RWPE1 (cell line): ENCODE data around the gene HAUS3.

Experiments used
- CTCF ChIA-PET: fragments of 350-600 bp; sonication (Branson Sonifier 250); formaldehyde crosslinking; extraction: SDS; loops from one replicate; lab custom pipeline; 2021; lab: Yijun Ruan, JAX
- POLR2A ChIA-PET: fragments of 400-600 bp; formaldehyde crosslinking; extraction: SDS; loops from one replicate; lab custom pipeline; 2020; ENCODE audit warnings: antibody characterized with exemption; ENCODE audit not compliant: low non-redundant PET; lab: Yijun Ruan, JAX
- DNase-seq: peaks from one replicate; pipeline ENCODE4 v3.0.0; 2012; ENCODE audit warnings: low spot score
- H3K27ac ChIP-seq: fragments of 450-650 bp; 2 replicates; pipeline ENCODE4 v1.5.1; 2017
- CTCF ChIP-seq: fragments of 450-650 bp; conservative IDR thresholded peaks from 2 replicates; pipeline ENCODE4 v1.5.1; 2017; ENCODE audit warnings: low read depth, mild to moderate bottlenecking

HAUS3 gene

GRCh38 chr4:2268357-2269205 is 26.7 kb upstream of the HAUS3 start:
- no peak for TF ChIP-seq CTCF
- H3K27ac ChIP-seq, result no peak overlapping the region; the same call in 1 of the 2 replicates
- ChIA-PET CTCF (no interaction called here), POLR2A (no interaction called here)
- DNase-seq, result no peak

- TF ChIP-seq CTCF, result no peak
- peak overlapping the region; percentile 91 for H3K27ac ChIP-seq
- ChIA-PET POLR2A (no interaction called here), CTCF (interaction anchor here (0.7 kb wide), 1 partner anchor 1340 kb away, joined by 4 read pairs; no protein-coding TSS in a partner anchor)
- no peak for DNase-seq
Measured at GRCh38 chr4:2267841-2268240, 25.9 kb upstream of the HAUS3 start.

- ChIA-PET CTCF (interaction anchor here (0.7 kb wide), 1 partner anchor 1340 kb away, joined by 4 read pairs; no protein-coding TSS in a partner anchor), POLR2A (no interaction called here)
- no peak for DNase-seq
- TF ChIP-seq CTCF, result no peak
- H3K27ac ChIP-seq, result peak overlapping the region; percentile 91
Measured at GRCh38 chr4:2267320-2267811, 25.4 kb upstream of the HAUS3 start.

- peak overlapping the region; percentile 91 for H3K27ac ChIP-seq
- CTCF ChIA-PET, result no interaction called here
- no peak for TF ChIP-seq CTCF
- DNase-seq, result no peak
- POLR2A ChIA-PET, result no interaction called here
Measured at GRCh38 chr4:2266821-2267220, 24.9 kb upstream of the HAUS3 start.

GRCh38 chr4:2266181-2266580 is 24.3 kb upstream of the HAUS3 start:
- peak overlapping the region; percentile 91 for H3K27ac ChIP-seq
- ChIA-PET CTCF (no interaction called here), POLR2A (no interaction called here)
- TF ChIP-seq CTCF, result no peak
- no peak for DNase-seq

GRCh38 chr4:2265113-2266110 is 23.5 kb upstream of the HAUS3 start:
- TF ChIP-seq CTCF, result no peak
- no peak for DNase-seq
- ChIA-PET POLR2A (no interaction called here), CTCF (no interaction called here)
- peak overlapping the region; percentile 91 for H3K27ac ChIP-seq
